Aorta (tissue), 5 donors: ENCODE data around the gene RHBDD1. TPM values are rescaled to one million over a fixed set of nuclear protein-coding genes. Genes with fewer than 3 reads are reported as not detected.

Experiments
- ATAC-seq: fragments of 200-7000 bp; cut with Tn5 transposase; one replicate; pipeline ENCODE4 v1.9.1; 2022; ENCODE audit warnings: moderate library complexity; ENCODE audit not compliant: low FRiP score
- DNase-seq, 2 donors: peaks; one replicate each; pipeline ENCODE4 v3.0.0-alpha.2; 2020
- H3K27ac ChIP-seq, 2 donors: one replicate each; pipeline ENCODE4 v1.5.1; 2013; ENCODE audit warnings: low read length in 2 of 2, mild to moderate bottlenecking in 2 of 2, moderate library complexity in 2 of 2, control low read depth in 1 of 2, inconsistent platforms in 1 of 2, low read depth in 1 of 2
- H3K27me3 ChIP-seq, 2 donors: one replicate each; pipeline ENCODE4 v1.6.1; 2013; ENCODE audit warnings: control low read depth in 1 of 2, low read length in 1 of 2, mild to moderate bottlenecking in 1 of 2, moderate library complexity in 1 of 2; ENCODE audit not compliant: insufficient read depth in 2 of 2, control insufficient read depth in 1 of 2
- H3K36me3 ChIP-seq, 2 donors: one replicate each; pipeline ENCODE4 v1.6.1; 2013; ENCODE audit warnings: control low read depth in 1 of 2, low read length in 1 of 2, mild to moderate bottlenecking in 1 of 2; ENCODE audit not compliant: insufficient read depth in 2 of 2, control insufficient read depth in 1 of 2
- H3K4me1 ChIP-seq, 2 donors: one replicate each; pipeline ENCODE4 v1.6.1; 2013; ENCODE audit warnings: low read length in 2 of 2, control low read depth in 1 of 2, mild to moderate bottlenecking in 1 of 2, moderate library complexity in 1 of 2; ENCODE audit not compliant: insufficient read depth in 2 of 2, control insufficient read depth in 1 of 2
- H3K4me3 ChIP-seq, 2 donors: one replicate each; pipeline ENCODE4 v1.5.1; 2013; ENCODE audit warnings: low read length in 2 of 2, control low read depth in 1 of 2, mild to moderate bottlenecking in 1 of 2
- H3K9me3 ChIP-seq: one replicate; pipeline ENCODE4 v1.6.1; 2013; ENCODE audit warnings: mild to moderate bottlenecking, low read length; ENCODE audit not compliant: control insufficient read depth
- WGBS, 2 donors: extraction: QIAGEN DNeasy Blood & Tissue Kit; methylation state at CpG; one replicate each; pipeline ENCODE4 v1.1.7; 2013; 5-methylcytosine and 5-hydroxymethylcytosine counted together
- intact Hi-C, 2 donors: fragments of 100-400 bp; cut with DNase I; formaldehyde crosslinking; loops; one replicate each; pipeline versions ENCODE4 v1.14.2 to v1.15.0; 2022
- polyA plus RNA-seq, 2 donors: library from polyadenylated mRNA; stranded (reverse); fragments of 200-250 nt; gene quantifications; one replicate each; pipeline ENCODE4 v1.2.3, GENCODE V29; 2013
- total RNA-seq, 2 donors: library from RNA; stranded (reverse); fragmentation: NEBNext Ultra II Directional; extraction: Animal tissue kit (Norgen Biotek cat#: 25700); gene quantifications; one replicate each; pipeline ENCODE4 v1.2.1, GENCODE V29; 2021
- donor health status: healthy with polysubstance abuse.
- donor health status: Bipolar disorder and iron deficiency.
- donor health status: DM: no; HTN: no; CAD: no.
- donor health status: DM: no; HTN: no; CAD: no.
- donor health status: DM: yes; HTN: yes; CAD: no.

Gene RHBDD1
- total and polyA plus RNA-seq, 4 donors = 6.0 to 39.2 (median 22.0) TPM

- Histone ChIP-seq H3K27me3 (no peaks in the 10 kb centered on the region), H3K4me1 (no peaks in the 10 kb centered on the region), H3K4me3 (no peak overlapping the region), H3K27ac (no peak overlapping the region), H3K9me3 (no peaks in the 10 kb centered on the region), H3K36me3 (no peaks in the 10 kb centered on the region)
- DNase-seq (no peak), ATAC-seq (no peak)
- intact Hi-C loops = no loop called here
- WGBS, 2 donors = 76 to 88% methylated on average over 4 of the region's 4 CpGs
Observed at GRCh38 chr2:226903179-226903578, 67.3 kb downstream of the RHBDD1 start.

- ATAC-seq (no peak), DNase-seq (no peak)
- Histone ChIP-seq H3K36me3 (no peaks in the 10 kb centered on the region), H3K27me3 (no peaks in the 10 kb centered on the region), H3K4me1 (no peaks in the 10 kb centered on the region), H3K27ac (no peak overlapping the region), H3K9me3 (no peaks in the 10 kb centered on the region), H3K4me3 (no peak overlapping the region)
- intact Hi-C loops = no loop called here
- WGBS, 2 donors = 92 to 96% methylated on average over 6 of the region's 6 CpGs
Observed at GRCh38 chr2:226904592-226904991, 68.7 kb downstream of the RHBDD1 start.

GRCh38 chr2:226905718-226906117 lies 69.9 kb downstream of the RHBDD1 start:
- intact Hi-C loops = no loop called here
- Histone ChIP-seq H3K27me3 (no peaks in the 10 kb centered on the region), H3K27ac (no peak overlapping the region), H3K4me3 (no peak overlapping the region), H3K4me1 (no peaks in the 10 kb centered on the region), H3K36me3 (no peaks in the 10 kb centered on the region), H3K9me3 (no peaks in the 10 kb centered on the region)
- DNase-seq = no peak
- 88 to 95% methylated on average over 6 of the region's 6 CpGs for WGBS, 2 donors
- ATAC-seq = no peak

GRCh38 chr2:226906163-226906693 lies 70.4 kb downstream of the RHBDD1 start:
- Histone ChIP-seq H3K4me1 (no peaks in the 10 kb centered on the region), H3K9me3 (no peaks in the 10 kb centered on the region), H3K4me3 (no peak overlapping the region), H3K36me3 (no peaks in the 10 kb centered on the region), H3K27ac (no peak overlapping the region), H3K27me3 (no peaks in the 10 kb centered on the region)
- DNase-seq = no peak
- ATAC-seq = no peak
- intact Hi-C loops = no loop called here
- 79 to 81% methylated on average over 4 of the region's 4 CpGs for WGBS, 2 donors

- ATAC-seq = no peak
- H3K9me3 ChIP-seq = no peaks in the 10 kb centered on the region
- no peaks in the 10 kb centered on the region for H3K4me1 ChIP-seq
- DNase-seq = no peak
- 23 to 32% methylated on average over 3 of the region's 3 CpGs for WGBS, 2 donors
- no peaks in the 10 kb centered on the region for H3K27me3 ChIP-seq
- peaks cover 0 to 1% of the 10 kb centered on the region in 2 donors for H3K36me3 ChIP-seq
- intact Hi-C loops = no loop called here
- H3K4me3 ChIP-seq = no peak overlapping the region
- H3K27ac ChIP-seq = no peak overlapping the region
Observed at GRCh38 chr2:226909126-226909525, 73.3 kb downstream of the RHBDD1 start.

- Histone ChIP-seq H3K4me3 (no peak overlapping the region), H3K9me3 (no peaks in the 10 kb centered on the region), H3K27ac (no peak overlapping the region), H3K36me3 (peaks cover 0 to 2% of the 10 kb centered on the region in 2 donors), H3K27me3 (no peaks in the 10 kb centered on the region), H3K4me1 (no peaks in the 10 kb centered on the region)
- intact Hi-C loops = no loop called here
- no peak for ATAC-seq
- WGBS, 2 donors = 91 to 93% methylated on average over 2 of the region's 2 CpGs
- no peak for DNase-seq
Observed at GRCh38 chr2:226909836-226910235, 74.0 kb downstream of the RHBDD1 start.

- Histone ChIP-seq H3K27ac (no peak overlapping the region), H3K36me3 (peaks cover 0 to 2% of the 10 kb centered on the region in 2 donors), H3K4me1 (no peaks in the 10 kb centered on the region), H3K9me3 (no peaks in the 10 kb centered on the region), H3K4me3 (no peak overlapping the region), H3K27me3 (no peaks in the 10 kb centered on the region)
- ATAC-seq = no peak
- 0 to 100% methylated on average over 1 of the region's 1 CpG for WGBS, 2 donors
- no peak for DNase-seq
- intact Hi-C loops = no loop called here
Observed at GRCh38 chr2:226910384-226910783, 74.5 kb downstream of the RHBDD1 start.

- Histone ChIP-seq H3K9me3 (no peaks in the 10 kb centered on the region), H3K36me3 (peaks cover 2% of the 10 kb centered on the region in 2 donors), H3K4me3 (no peak overlapping the region), H3K4me1 (no peaks in the 10 kb centered on the region), H3K27ac (no peak overlapping the region), H3K27me3 (no peaks in the 10 kb centered on the region)
- WGBS, 2 donors = 83 to 87% methylated on average over 3 of the region's 3 CpGs
- DNase-seq (no peak), ATAC-seq (no peak)
- intact Hi-C loops = no loop called here
Observed at GRCh38 chr2:226911932-226912331, 76.1 kb downstream of the RHBDD1 start.

- H3K9me3 ChIP-seq = no peaks in the 10 kb centered on the region
- no peak for DNase-seq
- no peaks in the 10 kb centered on the region for H3K27me3 ChIP-seq
- no peak overlapping the region for H3K27ac ChIP-seq
- no peak overlapping the region for H3K4me3 ChIP-seq
- intact Hi-C loops = no loop called here
- ATAC-seq = no peak
- peaks cover 2% of the 10 kb centered on the region in 2 donors for H3K36me3 ChIP-seq
- no peaks in the 10 kb centered on the region for H3K4me1 ChIP-seq
Observed at GRCh38 chr2:226913641-226914040, 77.8 kb downstream of the RHBDD1 start.
